Fibroblast of mammary gland (primary cell): ENCODE data around the gene TTLL12.

Source experiments
- DNase-seq: peaks from one replicate; pipeline ENCODE4 v3.0.0-alpha.2; 2010; ENCODE audit warnings: low read depth
- H3K4me3 ChIP-seq: 2 replicates; pipeline ENCODE4 v1.5.1; 2011; ENCODE audit warnings: low read depth, mild to moderate bottlenecking, low read length, moderate library complexity; ENCODE audit not compliant: control insufficient read depth
- TF ChIP-seq, protein P1 (sequence below): conservative IDR thresholded peaks from 2 replicates; pipeline ENCODE4 v1.5.1; 2011; ENCODE audit warnings: low read depth, low read length, inconsistent platforms; ENCODE audit not compliant: control insufficient read depth, insufficient read depth

TTLL12 gene

DNA sequence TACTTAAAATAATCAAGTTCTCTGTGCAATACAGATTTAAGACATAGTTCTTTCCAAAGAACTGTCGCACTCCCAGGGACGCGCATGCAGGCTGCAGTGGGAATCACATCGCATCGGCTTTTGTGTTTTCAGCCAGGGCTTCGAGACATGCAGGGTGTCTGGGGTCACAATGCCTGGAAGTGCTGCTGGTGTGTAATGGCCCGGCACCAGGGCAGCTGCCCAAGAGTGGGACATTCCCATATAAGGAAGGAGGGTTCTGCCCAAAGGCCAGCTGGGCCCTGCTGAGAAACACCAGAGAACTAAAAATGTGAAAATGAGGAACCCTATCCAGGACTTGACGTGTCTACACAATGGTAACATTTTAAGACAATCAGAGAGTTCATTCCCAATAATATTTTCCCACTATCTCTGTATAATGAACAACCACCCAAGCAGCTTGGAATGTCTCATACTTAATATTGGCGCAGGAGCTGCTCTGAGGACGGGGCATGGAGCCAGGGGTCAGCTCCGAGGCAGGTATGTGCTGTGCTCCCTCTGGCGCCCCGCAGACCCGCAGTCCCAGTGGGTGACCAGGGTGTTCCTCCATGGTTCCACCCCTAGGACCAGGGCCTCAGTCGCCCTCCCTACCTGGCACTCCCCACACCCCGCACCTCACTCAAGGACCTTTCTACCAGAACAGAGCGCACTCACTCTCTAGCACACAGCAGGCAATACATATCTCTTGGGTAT lies 55.0 kb downstream of the TTLL12 start:
- TF ChIP-seq, protein P1, sequence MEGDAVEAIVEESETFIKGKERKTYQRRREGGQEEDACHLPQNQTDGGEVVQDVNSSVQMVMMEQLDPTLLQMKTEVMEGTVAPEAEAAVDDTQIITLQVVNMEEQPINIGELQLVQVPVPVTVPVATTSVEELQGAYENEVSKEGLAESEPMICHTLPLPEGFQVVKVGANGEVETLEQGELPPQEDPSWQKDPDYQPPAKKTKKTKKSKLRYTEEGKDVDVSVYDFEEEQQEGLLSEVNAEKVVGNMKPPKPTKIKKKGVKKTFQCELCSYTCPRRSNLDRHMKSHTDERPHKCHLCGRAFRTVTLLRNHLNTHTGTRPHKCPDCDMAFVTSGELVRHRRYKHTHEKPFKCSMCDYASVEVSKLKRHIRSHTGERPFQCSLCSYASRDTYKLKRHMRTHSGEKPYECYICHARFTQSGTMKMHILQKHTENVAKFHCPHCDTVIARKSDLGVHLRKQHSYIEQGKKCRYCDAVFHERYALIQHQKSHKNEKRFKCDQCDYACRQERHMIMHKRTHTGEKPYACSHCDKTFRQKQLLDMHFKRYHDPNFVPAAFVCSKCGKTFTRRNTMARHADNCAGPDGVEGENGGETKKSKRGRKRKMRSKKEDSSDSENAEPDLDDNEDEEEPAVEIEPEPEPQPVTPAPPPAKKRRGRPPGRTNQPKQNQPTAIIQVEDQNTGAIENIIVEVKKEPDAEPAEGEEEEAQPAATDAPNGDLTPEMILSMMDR: no peak
- no peak overlapping the region for H3K4me3 ChIP-seq
- DNase-seq: no peak

DNA sequence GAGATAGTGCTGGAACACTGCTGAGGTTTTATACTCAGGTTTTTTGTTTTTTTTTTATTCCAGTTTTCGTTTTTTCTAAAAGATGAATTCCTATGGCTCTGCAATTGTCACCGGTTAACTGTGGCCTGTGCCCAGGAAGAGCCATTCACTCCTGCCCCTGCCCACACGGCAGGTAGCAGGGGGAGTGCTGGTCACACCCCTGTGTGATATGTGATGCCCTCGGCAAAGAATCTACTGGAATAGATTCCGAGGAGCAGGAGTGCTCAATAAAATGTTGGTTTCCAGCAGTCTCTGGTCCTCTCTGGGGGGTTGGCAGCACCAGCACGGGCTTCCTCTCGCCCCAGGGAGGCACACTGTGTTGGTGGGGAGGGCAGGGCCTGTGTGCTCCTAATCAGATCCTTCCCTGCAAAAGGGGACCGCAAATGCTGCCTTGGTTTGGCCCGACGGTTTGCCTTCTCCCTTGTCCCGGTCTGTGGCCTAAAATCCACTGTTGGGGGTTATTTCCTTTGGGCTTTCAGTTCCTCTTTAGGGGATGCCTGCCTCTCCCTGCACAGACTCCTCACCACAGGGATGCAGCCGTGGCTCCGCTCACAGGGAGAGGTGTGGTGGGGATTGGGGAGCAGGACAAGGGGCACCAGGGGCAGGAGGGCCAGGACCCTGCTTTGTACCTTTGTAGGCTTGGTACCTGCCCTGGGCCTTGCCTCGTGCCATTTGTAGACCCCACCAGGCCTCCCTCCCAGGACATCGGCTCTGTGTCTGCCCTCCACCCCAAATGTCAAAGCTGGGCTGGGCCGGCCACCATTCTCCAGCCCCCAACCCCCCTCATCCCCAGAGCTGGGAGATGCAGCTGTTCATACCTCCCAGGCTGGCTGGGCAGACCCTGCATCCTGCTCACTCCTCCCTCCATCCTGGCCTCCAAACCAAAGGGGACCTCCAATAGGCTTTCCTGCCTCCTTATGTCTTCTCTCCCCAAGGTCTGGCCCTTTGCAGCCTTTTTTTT lies 57.2 kb downstream of the TTLL12 start:
- DNase-seq: no peak
- TF ChIP-seq, protein P1: no peak
- no peak overlapping the region for H3K4me3 ChIP-seq

DNA sequence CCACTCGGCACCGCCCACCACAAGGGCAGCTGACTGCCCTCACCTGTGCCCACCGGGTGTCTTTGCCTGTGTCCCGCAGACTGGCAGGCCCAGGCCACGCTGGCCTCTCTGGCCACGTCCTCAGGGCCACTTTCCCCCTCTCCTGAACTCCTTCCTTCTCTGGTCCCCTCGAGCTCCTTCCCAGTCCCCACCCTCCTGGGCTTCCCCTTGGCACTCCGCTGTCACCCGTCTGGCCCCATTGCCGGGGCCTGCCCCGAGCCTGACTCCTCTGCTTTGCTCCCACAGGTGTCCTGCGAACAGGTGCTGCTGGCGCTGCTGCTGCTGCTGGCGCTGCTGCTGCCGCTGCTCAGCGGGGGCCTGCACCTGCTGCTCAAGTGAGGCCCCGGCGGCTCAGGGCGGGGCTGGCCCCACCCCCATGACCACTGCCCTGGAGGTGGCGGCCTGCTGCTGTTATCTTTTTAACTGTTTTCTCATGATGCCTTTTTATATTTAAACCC lies 58.0 kb downstream of the TTLL12 start:
- TF ChIP-seq, protein P1: no peak
- no peak overlapping the region for H3K4me3 ChIP-seq
- no peak for DNase-seq

DNA sequence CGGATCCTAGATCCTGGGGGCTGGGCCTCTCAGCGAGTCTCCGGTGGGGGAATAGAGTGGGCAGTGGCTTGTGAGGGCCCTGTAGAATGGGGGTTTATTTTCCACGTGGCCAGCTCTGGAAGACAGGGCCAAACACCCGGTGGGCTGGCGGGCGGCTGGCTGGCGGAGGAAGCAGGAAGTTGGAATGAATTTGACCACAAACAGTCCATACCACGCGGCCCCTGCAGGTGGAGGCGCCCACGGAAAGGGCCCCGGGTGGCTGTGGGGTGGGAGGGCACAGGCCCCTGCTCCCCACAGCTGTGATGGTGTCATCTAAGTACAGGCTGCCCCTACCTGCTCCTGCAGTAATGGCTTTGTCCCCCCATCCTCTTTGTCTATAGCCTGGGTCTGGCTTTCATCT lies 58.8 kb downstream of the TTLL12 start:
- DNase-seq: no peak
- no peak overlapping the region for H3K4me3 ChIP-seq
- TF ChIP-seq, protein P1: no peak

DNA sequence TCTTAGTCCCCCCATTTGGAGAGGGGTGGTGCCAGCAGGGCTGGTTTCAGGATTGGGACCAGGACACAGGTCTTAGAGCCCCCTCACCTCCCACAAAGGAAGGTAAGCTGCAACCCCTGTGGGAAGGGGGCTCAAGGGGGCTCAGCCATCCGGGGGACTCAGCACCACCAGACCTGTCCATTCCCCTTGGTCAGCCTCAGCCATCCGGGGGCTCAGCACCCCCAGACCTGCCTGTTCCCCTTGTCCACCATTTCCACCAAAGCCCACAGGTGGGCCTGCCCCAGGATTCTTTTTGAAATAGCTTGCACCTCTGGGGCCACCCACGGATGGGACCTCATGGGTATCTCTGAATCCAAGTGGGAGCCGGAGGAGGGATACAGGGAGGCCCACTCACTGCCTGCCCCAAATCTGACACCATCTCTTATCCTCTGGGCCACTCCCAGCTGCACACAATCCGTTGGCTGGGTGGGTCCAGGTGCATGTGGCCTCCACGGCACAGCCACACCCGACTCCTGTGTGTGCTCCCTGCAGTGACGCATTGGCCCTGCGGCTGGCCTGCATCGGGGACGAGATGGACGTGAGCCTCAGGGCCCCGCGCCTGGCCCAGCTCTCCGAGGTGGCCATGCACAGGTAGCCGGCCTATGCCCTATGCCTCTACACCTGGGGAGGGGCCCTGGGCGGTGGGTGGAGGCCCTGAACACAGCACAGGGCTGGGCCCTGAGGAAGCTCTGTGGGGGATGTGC lies 59.6 kb downstream of the TTLL12 start:
- no peak overlapping the region for H3K4me3 ChIP-seq
- TF ChIP-seq, protein P1: no peak
- no peak for DNase-seq

DNA sequence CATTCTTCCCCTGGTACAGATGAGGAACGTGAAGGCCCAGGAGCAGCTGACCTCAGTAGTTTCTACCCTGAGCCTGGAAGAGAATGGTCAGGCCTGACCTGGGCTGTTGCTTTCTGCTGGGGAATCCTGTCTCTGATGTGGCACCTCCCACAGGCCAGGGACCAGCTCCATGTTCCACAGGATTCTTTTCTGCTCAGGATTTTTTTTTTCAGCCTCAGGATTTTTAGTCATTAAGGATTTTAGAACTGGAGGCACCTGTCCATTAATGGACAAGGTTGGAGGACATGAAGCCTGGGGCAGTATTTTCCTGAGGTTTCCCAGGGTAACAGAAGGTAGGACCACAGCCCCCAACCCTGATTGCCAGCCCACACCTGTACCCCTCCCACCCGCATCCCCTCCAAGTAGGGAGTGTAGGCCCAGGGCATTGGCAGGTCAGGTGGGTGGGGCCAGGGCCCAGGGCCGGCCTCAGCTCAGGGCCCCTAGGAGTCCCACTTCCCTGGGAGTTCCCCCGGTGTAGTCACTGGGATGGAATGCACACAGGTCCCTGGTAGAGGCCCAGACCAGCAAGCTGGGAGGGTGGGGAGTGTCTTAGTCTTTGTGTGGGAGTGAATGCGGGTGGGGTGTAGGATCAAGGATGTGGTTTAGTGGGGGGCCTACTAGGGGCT lies 60.3 kb downstream of the TTLL12 start:
- TF ChIP-seq, protein P1: no peak
- DNase-seq: peak; percentile 49
- H3K4me3 ChIP-seq: no peak overlapping the region
